Measurements from ENCODE around the gene PIP4K2C.

PIP4K2C gene

DNA sequence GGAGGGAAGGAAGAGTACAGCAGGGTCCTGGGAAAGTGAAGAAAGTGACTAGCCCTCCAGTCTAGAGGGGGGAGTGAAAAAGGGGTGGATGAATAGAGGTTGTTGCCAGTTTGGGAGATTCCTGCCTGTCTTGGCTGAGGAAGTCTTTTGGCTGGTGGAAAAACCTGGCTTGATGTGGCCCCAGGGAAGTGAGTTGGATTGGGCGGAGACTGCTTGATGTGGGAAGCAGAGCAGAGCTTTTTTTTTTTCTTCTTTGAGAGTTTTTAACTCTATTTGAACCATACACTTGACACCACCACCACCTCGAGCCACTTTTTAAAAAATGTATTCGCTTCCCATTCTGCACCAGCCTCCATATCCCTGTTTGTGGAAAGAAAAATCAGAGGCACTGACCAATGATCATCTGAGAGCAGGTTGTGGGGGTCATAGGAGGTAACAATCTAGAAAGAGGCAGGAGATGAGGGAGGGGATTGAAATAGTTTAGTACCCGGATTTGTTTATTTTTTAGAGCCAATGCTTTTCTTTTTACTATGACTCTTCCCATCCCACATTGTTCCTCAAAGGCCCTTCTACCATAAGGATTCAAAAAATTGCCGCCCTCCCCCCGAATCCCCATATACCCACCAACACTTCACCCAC lies 12.9 kb downstream of the PIP4K2C start:
- no peaks in the 10 kb centered on the region for H3K27me3 ChIP-seq (ENCODE audit: low read length)
- H3K36me3 ChIP-seq (ENCODE audit: low read length): no peaks in the 10 kb centered on the region
- no peak overlapping the region for H3K4me3 ChIP-seq (ENCODE audit: insufficient read depth, low read length, poor library complexity, severe bottlenecking)
- no peaks in the 10 kb centered on the region for H3K79me2 ChIP-seq (ENCODE audit: insufficient read depth, low read length)
- 0 out of 2 replicates have a peak, but pooled peaks cover 6% of the 10 kb centered on the region for H3F3A ChIP-seq (ENCODE audit: insufficient read depth)
- no peaks in the 10 kb centered on the region for H3K9me3 ChIP-seq (ENCODE audit: insufficient read depth, low read length)
- H3K27ac ChIP-seq (ENCODE audit: low read depth, low read length): no peak overlapping the region
- TF ChIP-seq, protein P1, sequence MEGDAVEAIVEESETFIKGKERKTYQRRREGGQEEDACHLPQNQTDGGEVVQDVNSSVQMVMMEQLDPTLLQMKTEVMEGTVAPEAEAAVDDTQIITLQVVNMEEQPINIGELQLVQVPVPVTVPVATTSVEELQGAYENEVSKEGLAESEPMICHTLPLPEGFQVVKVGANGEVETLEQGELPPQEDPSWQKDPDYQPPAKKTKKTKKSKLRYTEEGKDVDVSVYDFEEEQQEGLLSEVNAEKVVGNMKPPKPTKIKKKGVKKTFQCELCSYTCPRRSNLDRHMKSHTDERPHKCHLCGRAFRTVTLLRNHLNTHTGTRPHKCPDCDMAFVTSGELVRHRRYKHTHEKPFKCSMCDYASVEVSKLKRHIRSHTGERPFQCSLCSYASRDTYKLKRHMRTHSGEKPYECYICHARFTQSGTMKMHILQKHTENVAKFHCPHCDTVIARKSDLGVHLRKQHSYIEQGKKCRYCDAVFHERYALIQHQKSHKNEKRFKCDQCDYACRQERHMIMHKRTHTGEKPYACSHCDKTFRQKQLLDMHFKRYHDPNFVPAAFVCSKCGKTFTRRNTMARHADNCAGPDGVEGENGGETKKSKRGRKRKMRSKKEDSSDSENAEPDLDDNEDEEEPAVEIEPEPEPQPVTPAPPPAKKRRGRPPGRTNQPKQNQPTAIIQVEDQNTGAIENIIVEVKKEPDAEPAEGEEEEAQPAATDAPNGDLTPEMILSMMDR (IDR thresholded peaks at IDR 0.05; ENCODE audit: insufficient read depth, low read length, poor library complexity, severe bottlenecking): no peak
- no peak overlapping the region for H3K9ac ChIP-seq (ENCODE audit: low read length)
- H2AFZ ChIP-seq (ENCODE audit: low read depth, low read length, severe bottlenecking): no peak overlapping the region
- no peak overlapping the region for H3K4me2 ChIP-seq (ENCODE audit: low read depth, low read length, poor library complexity, severe bottlenecking)
- H3K9me2 ChIP-seq (replicated peaks; ENCODE audit: insufficient read depth, low read length): no peaks in the 10 kb centered on the region
- no peaks in the 10 kb centered on the region for H4K20me1 ChIP-seq (ENCODE audit: low read depth, low read length)

DNA sequence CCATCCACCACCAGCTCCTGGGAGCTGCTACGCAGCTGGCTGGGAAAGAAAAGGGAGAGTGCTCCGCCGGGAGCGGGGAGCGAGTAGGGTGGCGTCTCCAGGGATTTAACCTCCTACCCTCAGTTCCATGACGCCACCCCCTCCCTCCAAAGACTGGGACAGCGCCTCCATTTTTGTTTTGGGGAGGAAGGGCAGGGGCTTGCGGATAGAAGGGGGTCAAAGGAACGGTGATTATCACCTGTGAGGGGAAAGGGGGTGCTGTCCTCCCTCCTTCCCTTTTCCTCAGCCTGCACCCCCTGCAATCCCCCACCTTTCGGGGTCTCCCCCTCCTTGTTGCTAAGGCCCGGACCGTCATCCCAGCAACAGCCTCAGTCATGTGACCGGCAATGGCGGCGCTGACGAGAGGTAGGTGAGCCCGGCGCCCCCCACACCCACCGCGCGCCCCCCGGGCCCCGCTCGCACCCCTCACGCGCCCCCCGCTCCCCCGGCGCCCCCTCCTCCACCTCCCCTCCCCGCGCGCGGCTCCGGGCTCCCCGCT lies 13.5 kb downstream of the PIP4K2C start, which contains the start of gene DTX3:
Gene DTX3, plus strand, starts transcription at position 371 of the 538 bp plus-strand sequence. CDS start 1,694 bp downstream, outside the sequence.
- H3K4me3 ChIP-seq (ENCODE audit: insufficient read depth, low read length, poor library complexity, severe bottlenecking): no peak within 1 kb of the TSS
- no peaks in the 10 kb centered on the region for H3K27me3 ChIP-seq (ENCODE audit: low read length)
- H2AFZ ChIP-seq (ENCODE audit: low read depth, low read length, severe bottlenecking): no peak within 1 kb of the TSS
- H3K36me3 ChIP-seq (ENCODE audit: low read length): no peaks in the 10 kb centered on the region
- no peaks in the 10 kb centered on the region for H4K20me1 ChIP-seq (ENCODE audit: low read depth, low read length)
- no peaks in the 10 kb centered on the region for H3K9me3 ChIP-seq (ENCODE audit: insufficient read depth, low read length)
- no peak within 1 kb of the TSS for H3K27ac ChIP-seq (ENCODE audit: low read depth, low read length)
- H3F3A ChIP-seq (ENCODE audit: insufficient read depth): 0 out of 2 replicates have a peak, but pooled peaks cover 6% of the 10 kb centered on the region
- no peaks in the 10 kb centered on the region for H3K79me2 ChIP-seq (ENCODE audit: insufficient read depth, low read length)
- TF ChIP-seq EZH2phosphoT487 (conservative IDR thresholded peaks at IDR 0.05; ENCODE audit: low read length): no peak
- TF ChIP-seq, protein P1 (IDR thresholded peaks at IDR 0.05; ENCODE audit: insufficient read depth, low read length, poor library complexity, severe bottlenecking): no peak
- no peaks in the 10 kb centered on the region for H3K9me2 ChIP-seq (replicated peaks; ENCODE audit: insufficient read depth, low read length)
- no peak within 1 kb of the TSS for H3K4me2 ChIP-seq (ENCODE audit: low read depth, low read length, poor library complexity, severe bottlenecking)
- no peak within 1 kb of the TSS for H3K9ac ChIP-seq (ENCODE audit: low read length)

DNA sequence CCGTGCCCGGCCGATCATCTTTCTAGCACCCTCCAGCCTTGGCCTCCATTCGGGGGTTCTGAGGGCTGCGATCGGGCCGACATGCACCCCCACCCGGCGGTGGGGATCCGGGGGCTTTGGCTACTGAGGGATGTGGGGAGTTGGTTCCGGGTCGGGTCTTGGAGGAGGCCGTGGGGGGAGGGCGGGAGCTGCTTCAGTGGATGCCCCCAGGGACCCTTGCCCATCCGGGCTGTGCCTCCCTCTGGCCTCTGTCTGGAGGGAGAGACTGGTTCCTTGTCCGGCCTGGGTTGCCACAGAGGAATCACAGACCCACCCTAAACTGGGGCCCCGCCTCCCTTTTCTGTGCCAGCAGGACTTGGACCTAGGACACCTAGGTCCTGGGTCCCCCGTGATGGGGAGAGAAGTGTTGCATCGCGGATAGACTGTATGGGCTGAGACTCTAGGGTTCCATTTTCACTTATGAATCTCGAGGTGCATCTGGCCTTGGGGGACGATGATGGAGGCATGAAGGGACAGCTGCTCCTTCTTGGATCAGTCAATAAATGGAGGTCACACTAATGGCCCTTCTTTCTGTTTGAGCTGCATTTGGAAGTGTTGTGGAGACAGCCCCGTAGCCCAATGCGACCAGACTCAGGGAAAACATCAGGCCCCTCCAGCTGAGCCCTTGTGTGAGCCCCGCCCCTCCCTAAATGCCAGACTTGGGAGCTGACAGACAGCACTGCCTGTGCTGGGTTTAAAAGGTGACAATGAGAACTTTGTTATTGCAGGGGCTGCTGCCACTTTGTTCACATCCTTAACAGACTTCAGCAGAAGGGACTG lies 14.2 kb downstream of the PIP4K2C start:
- no peak for TF ChIP-seq EZH2phosphoT487 (conservative IDR thresholded peaks at IDR 0.05; ENCODE audit: low read length)
- TF ChIP-seq, protein P1 (IDR thresholded peaks at IDR 0.05; ENCODE audit: insufficient read depth, low read length, poor library complexity, severe bottlenecking): no peak
- H3K9me3 ChIP-seq (ENCODE audit: insufficient read depth, low read length): no peaks in the 10 kb centered on the region
- H3K9ac ChIP-seq (ENCODE audit: low read length): no peak overlapping the region
- H3K4me2 ChIP-seq (ENCODE audit: low read depth, low read length, poor library complexity, severe bottlenecking): no peak overlapping the region
- no peak overlapping the region for H3K4me3 ChIP-seq (ENCODE audit: insufficient read depth, low read length, poor library complexity, severe bottlenecking)
- H3K9me2 ChIP-seq (replicated peaks; ENCODE audit: insufficient read depth, low read length): no peaks in the 10 kb centered on the region
- H3F3A ChIP-seq (ENCODE audit: insufficient read depth): 0 out of 2 replicates have a peak, but pooled peaks cover 6% of the 10 kb centered on the region
- no peaks in the 10 kb centered on the region for H3K36me3 ChIP-seq (ENCODE audit: low read length)
- no peaks in the 10 kb centered on the region for H4K20me1 ChIP-seq (ENCODE audit: low read depth, low read length)
- H3K27ac ChIP-seq (ENCODE audit: low read depth, low read length): no peak overlapping the region
- no peak overlapping the region for H2AFZ ChIP-seq (ENCODE audit: low read depth, low read length, severe bottlenecking)
- H3K79me2 ChIP-seq (ENCODE audit: insufficient read depth, low read length): no peaks in the 10 kb centered on the region
- H3K27me3 ChIP-seq (ENCODE audit: low read length): no peaks in the 10 kb centered on the region
